ENCODE results near the gene DUSP23.

DUSP23 gene

GRCh38 chr1:159829273-159829634 is 48.5 kb downstream of the DUSP23 start:
- DNase-seq, result peak; percentile 25 to 56

GRCh38 chr1:159829822-159830465 is 49.2 kb downstream of the DUSP23 start:
- DNase-seq, result no peak

GRCh38 chr1:159830722-159831121 is 50.0 kb downstream of the DUSP23 start:
- DNase-seq, result no peak

- DNase-seq, result no peak
Measured at GRCh38 chr1:159831412-159832141, 50.8 kb downstream of the DUSP23 start.

All from bone marrow (tissue), 2 donors.